ENCODE results near the gene OGFOD2.

The OGFOD2 gene

GRCh38 chr12:122951979-122952892 is 22.8 kb upstream of the OGFOD2 start:
- TF ChIP-seq CTCF (conservative IDR thresholded peaks at IDR 0.05), result peak; percentile 91
- H3K27ac ChIP-seq, result no peak overlapping the region

- TF ChIP-seq CTCF (conservative IDR thresholded peaks at IDR 0.05), result no peak
- H3K27ac ChIP-seq, result no peak overlapping the region
Measured at GRCh38 chr12:122955156-122955555, 19.9 kb upstream of the OGFOD2 start.

GRCh38 chr12:122956035-122956434 is 19.0 kb upstream of the OGFOD2 start:
- H3K27ac ChIP-seq, result no peak overlapping the region

GRCh38 chr12:122958198-122958888 is 16.7 kb upstream of the OGFOD2 start:
- TF ChIP-seq CTCF (conservative IDR thresholded peaks at IDR 0.05), result no peak
- no peak overlapping the region for H3K27ac ChIP-seq

More at GRCh38 chr12:122956035-122956434, 19.0 kb upstream of the OGFOD2 start:
- no peak for TF ChIP-seq CTCF (conservative IDR thresholded peaks at IDR 0.05)

- no peak for TF ChIP-seq CTCF (conservative IDR thresholded peaks at IDR 0.05)
- H3K27ac ChIP-seq, result no peak overlapping the region
Measured at GRCh38 chr12:122959566-122960192, 15.4 kb upstream of the OGFOD2 start.

GRCh38 chr12:122960193-122960569 is 14.9 kb upstream of the OGFOD2 start:
- H3K27ac ChIP-seq, result no peak overlapping the region
- TF ChIP-seq CTCF (conservative IDR thresholded peaks at IDR 0.05), result no peak
